Neural cell (in vitro differentiated cells): Measurements from ENCODE around the gene ARHGEF5. TPM values are rescaled to one million over a fixed set of nuclear protein-coding genes. Genes with fewer than 3 reads are reported as not detected.

ENCODE experiments used
- H2AFZ ChIP-seq: fragments of 200-600, 300-800 bp; sonication (generic), shearing (Covaris generic); 2 replicates; pipeline ENCODE4 v1.6.0; 2014; ENCODE audit warnings: low read depth, mild to moderate bottlenecking, antibody characterized with exemption, low read length, moderate library complexity
- H3F3A ChIP-seq: fragments of 200-600 bp; shearing (Covaris generic); 2 replicates; pipeline ENCODE4 v1.6.1; 2016; ENCODE audit warnings: mild to moderate bottlenecking, moderate library complexity, mixed read lengths, antibody characterized with exemption, low read length; ENCODE audit not compliant: insufficient read depth, poor library complexity, severe bottlenecking
- H3K27ac ChIP-seq: fragments of 200-600, 300-800 bp; sonication (generic), shearing (Covaris generic); 2 replicates; pipeline ENCODE4 v1.5.1; 2014; ENCODE audit warnings: mild to moderate bottlenecking, low read length, moderate library complexity
- H3K27me3 ChIP-seq: fragments of 300-800, 200-600 bp; sonication (generic), shearing (Covaris generic); 2 replicates; pipeline ENCODE4 v1.6.0; 2014; ENCODE audit warnings: mild to moderate bottlenecking, low read depth, low read length, moderate library complexity; ENCODE audit not compliant: insufficient read depth
- H3K36me3 ChIP-seq: fragments of 300-800, 200-600 bp; sonication (generic), shearing (Covaris generic); 2 replicates; pipeline ENCODE4 v1.5.1; 2014; ENCODE audit warnings: mild to moderate bottlenecking, antibody characterized with exemption, low read length, moderate library complexity; ENCODE audit not compliant: insufficient read depth
- H3K4me2 ChIP-seq: fragments of 300-800, 200-600 bp; sonication (generic), shearing (Covaris generic); 2 replicates; pipeline ENCODE4 v1.6.0; 2014; ENCODE audit warnings: mild to moderate bottlenecking, low read length
- H3K4me3 ChIP-seq: fragments of 300-800, 200-600 bp; sonication (generic), shearing (Covaris generic); 2 replicates; pipeline ENCODE4 v1.5.1; 2014; ENCODE audit warnings: mild to moderate bottlenecking, low read length, moderate library complexity
- H3K79me2 ChIP-seq: fragments of 200-600 bp; shearing (Covaris generic); replicated peaks from 2 replicates; pipeline ENCODE4 v1.6.0; 2014; ENCODE audit warnings: mild to moderate bottlenecking, low read length, moderate library complexity; ENCODE audit not compliant: insufficient read depth
- H3K9ac ChIP-seq: fragments of 300-800, 200-600 bp; sonication (generic), shearing (Covaris generic); 2 replicates; pipeline ENCODE4 v1.6.1; 2016; ENCODE audit warnings: mild to moderate bottlenecking, low read length, mixed read lengths
- H3K9me2 ChIP-seq: fragments of 200-600 bp; shearing (Covaris generic); 2 replicates; pipeline ENCODE4 v1.6.1; 2016; ENCODE audit warnings: mild to moderate bottlenecking, low read length, mixed read lengths; ENCODE audit not compliant: insufficient read depth
- H3K9me3 ChIP-seq: fragments of 200-600, 300-800 bp; sonication (generic), shearing (Covaris generic); 2 replicates; pipeline ENCODE4 v1.6.1; 2016; ENCODE audit warnings: mild to moderate bottlenecking, mixed run types, low read length, moderate library complexity, mixed read lengths
- H4K20me1 ChIP-seq: fragments of 200-600 bp; shearing (Covaris generic); 2 replicates; pipeline ENCODE4 v1.6.1; 2016; ENCODE audit warnings: mild to moderate bottlenecking, mixed run types; ENCODE audit not compliant: insufficient read depth
- CTCF ChIP-seq: fragments of 450-650 bp; IDR thresholded peaks from 2 replicates; pipeline ENCODE4 v1.5.1; 2014; ENCODE audit warnings: antibody characterized with exemption, mild to moderate bottlenecking, moderate library complexity; ENCODE audit not compliant: poor library complexity, severe bottlenecking
- EP300 ChIP-seq: fragments of 450-650 bp; conservative IDR thresholded peaks from 2 replicates; pipeline ENCODE4 v1.6.1; 2014; ENCODE audit warnings: antibody characterized with exemption, mild to moderate bottlenecking, moderate library complexity; ENCODE audit not compliant: poor library complexity, severe bottlenecking
- EZH2 ChIP-seq: fragments of 200-600, 300-800 bp; shearing (Covaris generic), sonication (generic); IDR thresholded peaks from 2 replicates; pipeline ENCODE4 v1.6.1; 2014; ENCODE audit warnings: antibody characterized with exemption, low read length, borderline replicate concordance, mild to moderate bottlenecking; ENCODE audit not compliant: insufficient read depth, poor library complexity, severe bottlenecking
- MXI1 ChIP-seq: fragments of 450-650 bp; conservative IDR thresholded peaks from 2 replicates; pipeline ENCODE4 v1.6.1; 2014; ENCODE audit warnings: antibody characterized with exemption, mild to moderate bottlenecking; ENCODE audit not compliant: poor library complexity, severe bottlenecking
- POLR2AphosphoS5 ChIP-seq: IDR thresholded peaks from 2 replicates; pipeline ENCODE4 v1.6.1; 2012
- RAD21 ChIP-seq: fragments of 450-650 bp; conservative IDR thresholded peaks from 2 replicates; pipeline ENCODE4 v1.6.1; 2014; ENCODE audit warnings: antibody characterized with exemption, mild to moderate bottlenecking, moderate library complexity
- REST ChIP-seq: IDR thresholded peaks from 2 replicates; pipeline ENCODE4 v1.6.1; 2012; ENCODE audit warnings: borderline replicate concordance
- SMC3 ChIP-seq: fragments of 450-650 bp; conservative IDR thresholded peaks from 2 replicates; pipeline ENCODE4 v1.6.1; 2014; ENCODE audit warnings: antibody characterized with exemption, mild to moderate bottlenecking, moderate library complexity; ENCODE audit not compliant: poor library complexity
- TAF1 ChIP-seq: IDR thresholded peaks from 2 replicates; pipeline ENCODE4 v1.6.1; 2012; ENCODE audit warnings: low read depth
- polyA plus RNA-seq: library from polyadenylated mRNA; depleted of rRNA; stranded (reverse); fragments of >200 nt; gene quantifications from 2 replicates; pipeline ENCODE4 v1.2.3, GENCODE V29; 2014

The ARHGEF5 gene
- polyA plus RNA-seq, 1 donor from 2014 or later, result not detected

- no peaks in the 10 kb centered on the region for H3K27me3 ChIP-seq
- H3K27ac ChIP-seq, result no peak within 1 kb of the TSS
- H3K9ac ChIP-seq, result no peak within 1 kb of the TSS
- no peak within 1 kb of the TSS for H3K4me2 ChIP-seq
- no peaks in the 10 kb centered on the region for H3K9me2 ChIP-seq
- no peak within 1 kb of the TSS for H3K4me3 ChIP-seq
- H3K36me3 ChIP-seq, result no peaks in the 10 kb centered on the region
- H3K79me2 ChIP-seq, result no peaks in the 10 kb centered on the region
- no peaks in the 10 kb centered on the region for H4K20me1 ChIP-seq
- H3K9me3 ChIP-seq, result no peaks in the 10 kb centered on the region
- TF ChIP-seq CTCF (no peak), POLR2AphosphoS5 (no peak), SMC3 (no peak), TAF1 (no peak), EP300 (no peak), MXI1 (no peak), EZH2 (no peak), RAD21 (no peak), REST (no peak)
- no peak within 1 kb of the TSS for H2AFZ ChIP-seq
- H3F3A ChIP-seq, result no peaks in the 10 kb centered on the region
Measured at GRCh38 chr7:144403649-144404061, 48.5 kb downstream of the ARHGEF5 start, which contains the start of gene NOBOX. TSS of gene NOBOX (minus strand) at chr7:144403693.

- Histone ChIP-seq H3K79me2 (no peaks in the 10 kb centered on the region), H3K27me3 (no peaks in the 10 kb centered on the region), H3K9me2 (no peaks in the 10 kb centered on the region), H4K20me1 (no peaks in the 10 kb centered on the region), H2AFZ (no peak overlapping the region), H3F3A (no peaks in the 10 kb centered on the region), H3K4me3 (no peak overlapping the region), H3K9ac (no peak overlapping the region), H3K36me3 (no peaks in the 10 kb centered on the region), H3K9me3 (no peaks in the 10 kb centered on the region), H3K4me2 (no peak overlapping the region), H3K27ac (no peak overlapping the region)
- TF ChIP-seq SMC3, result no peak
- TF ChIP-seq EZH2, result no peak
- TF ChIP-seq RAD21, result no peak
- TF ChIP-seq POLR2AphosphoS5, result no peak
- no peak for TF ChIP-seq EP300
- TF ChIP-seq CTCF, result no peak
- no peak for TF ChIP-seq REST
Measured at GRCh38 chr7:144404946-144405345, 49.7 kb downstream of the ARHGEF5 start.
